Neural cell (in vitro differentiated cells): ENCODE measurements around the gene PCDH1.

Source experiments
- EP300 ChIP-seq: fragments of 450-650 bp; conservative IDR thresholded peaks from 2 replicates; pipeline ENCODE4 v1.6.1; 2014; ENCODE audit warnings: antibody characterized with exemption, mild to moderate bottlenecking, moderate library complexity; ENCODE audit not compliant: poor library complexity, severe bottlenecking
- EZH2 ChIP-seq: fragments of 200-600, 300-800 bp; shearing (Covaris generic), sonication (generic); IDR thresholded peaks from 2 replicates; pipeline ENCODE4 v1.6.1; 2014; ENCODE audit warnings: antibody characterized with exemption, low read length, borderline replicate concordance, mild to moderate bottlenecking; ENCODE audit not compliant: insufficient read depth, poor library complexity, severe bottlenecking
- MXI1 ChIP-seq: fragments of 450-650 bp; conservative IDR thresholded peaks from 2 replicates; pipeline ENCODE4 v1.6.1; 2014; ENCODE audit warnings: antibody characterized with exemption, mild to moderate bottlenecking; ENCODE audit not compliant: poor library complexity, severe bottlenecking
- POLR2AphosphoS5 ChIP-seq: IDR thresholded peaks from 2 replicates; pipeline ENCODE4 v1.6.1; 2012
- RAD21 ChIP-seq: fragments of 450-650 bp; conservative IDR thresholded peaks from 2 replicates; pipeline ENCODE4 v1.6.1; 2014; ENCODE audit warnings: antibody characterized with exemption, mild to moderate bottlenecking, moderate library complexity
- SMC3 ChIP-seq: fragments of 450-650 bp; conservative IDR thresholded peaks from 2 replicates; pipeline ENCODE4 v1.6.1; 2014; ENCODE audit warnings: antibody characterized with exemption, mild to moderate bottlenecking, moderate library complexity; ENCODE audit not compliant: poor library complexity
- TAF1 ChIP-seq: IDR thresholded peaks from 2 replicates; pipeline ENCODE4 v1.6.1; 2012; ENCODE audit warnings: low read depth
- TF ChIP-seq, protein P1 (sequence below): fragments of 450-650 bp; IDR thresholded peaks from 2 replicates; pipeline ENCODE4 v1.5.1; 2014; ENCODE audit warnings: antibody characterized with exemption, mild to moderate bottlenecking, moderate library complexity; ENCODE audit not compliant: poor library complexity, severe bottlenecking
- TF ChIP-seq, protein P2 (sequence below): IDR thresholded peaks from 2 replicates; pipeline ENCODE4 v1.6.1; 2012; ENCODE audit warnings: borderline replicate concordance

DNA sequence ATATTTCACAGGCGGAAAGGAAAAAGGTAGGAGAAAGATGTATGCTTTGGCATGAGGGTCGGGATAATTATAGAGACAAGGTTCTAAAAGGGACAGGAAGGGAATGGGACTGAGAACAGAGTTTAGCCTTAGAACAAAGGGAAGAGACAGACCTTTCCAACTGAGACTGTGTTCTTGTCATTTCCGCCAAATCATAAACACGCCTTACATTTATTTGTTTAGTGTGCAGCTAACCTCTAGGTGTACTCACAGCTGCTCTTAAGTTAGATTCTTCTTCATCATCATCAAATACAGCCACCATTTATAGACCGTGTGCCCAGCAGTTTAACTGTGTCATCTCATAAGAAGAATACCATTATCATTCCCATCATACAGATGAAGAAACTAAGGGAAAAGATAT is 39.5 kb upstream of the PCDH1 start:
- TF ChIP-seq, protein P1, sequence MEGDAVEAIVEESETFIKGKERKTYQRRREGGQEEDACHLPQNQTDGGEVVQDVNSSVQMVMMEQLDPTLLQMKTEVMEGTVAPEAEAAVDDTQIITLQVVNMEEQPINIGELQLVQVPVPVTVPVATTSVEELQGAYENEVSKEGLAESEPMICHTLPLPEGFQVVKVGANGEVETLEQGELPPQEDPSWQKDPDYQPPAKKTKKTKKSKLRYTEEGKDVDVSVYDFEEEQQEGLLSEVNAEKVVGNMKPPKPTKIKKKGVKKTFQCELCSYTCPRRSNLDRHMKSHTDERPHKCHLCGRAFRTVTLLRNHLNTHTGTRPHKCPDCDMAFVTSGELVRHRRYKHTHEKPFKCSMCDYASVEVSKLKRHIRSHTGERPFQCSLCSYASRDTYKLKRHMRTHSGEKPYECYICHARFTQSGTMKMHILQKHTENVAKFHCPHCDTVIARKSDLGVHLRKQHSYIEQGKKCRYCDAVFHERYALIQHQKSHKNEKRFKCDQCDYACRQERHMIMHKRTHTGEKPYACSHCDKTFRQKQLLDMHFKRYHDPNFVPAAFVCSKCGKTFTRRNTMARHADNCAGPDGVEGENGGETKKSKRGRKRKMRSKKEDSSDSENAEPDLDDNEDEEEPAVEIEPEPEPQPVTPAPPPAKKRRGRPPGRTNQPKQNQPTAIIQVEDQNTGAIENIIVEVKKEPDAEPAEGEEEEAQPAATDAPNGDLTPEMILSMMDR, result no peak
- TF ChIP-seq, protein P2, sequence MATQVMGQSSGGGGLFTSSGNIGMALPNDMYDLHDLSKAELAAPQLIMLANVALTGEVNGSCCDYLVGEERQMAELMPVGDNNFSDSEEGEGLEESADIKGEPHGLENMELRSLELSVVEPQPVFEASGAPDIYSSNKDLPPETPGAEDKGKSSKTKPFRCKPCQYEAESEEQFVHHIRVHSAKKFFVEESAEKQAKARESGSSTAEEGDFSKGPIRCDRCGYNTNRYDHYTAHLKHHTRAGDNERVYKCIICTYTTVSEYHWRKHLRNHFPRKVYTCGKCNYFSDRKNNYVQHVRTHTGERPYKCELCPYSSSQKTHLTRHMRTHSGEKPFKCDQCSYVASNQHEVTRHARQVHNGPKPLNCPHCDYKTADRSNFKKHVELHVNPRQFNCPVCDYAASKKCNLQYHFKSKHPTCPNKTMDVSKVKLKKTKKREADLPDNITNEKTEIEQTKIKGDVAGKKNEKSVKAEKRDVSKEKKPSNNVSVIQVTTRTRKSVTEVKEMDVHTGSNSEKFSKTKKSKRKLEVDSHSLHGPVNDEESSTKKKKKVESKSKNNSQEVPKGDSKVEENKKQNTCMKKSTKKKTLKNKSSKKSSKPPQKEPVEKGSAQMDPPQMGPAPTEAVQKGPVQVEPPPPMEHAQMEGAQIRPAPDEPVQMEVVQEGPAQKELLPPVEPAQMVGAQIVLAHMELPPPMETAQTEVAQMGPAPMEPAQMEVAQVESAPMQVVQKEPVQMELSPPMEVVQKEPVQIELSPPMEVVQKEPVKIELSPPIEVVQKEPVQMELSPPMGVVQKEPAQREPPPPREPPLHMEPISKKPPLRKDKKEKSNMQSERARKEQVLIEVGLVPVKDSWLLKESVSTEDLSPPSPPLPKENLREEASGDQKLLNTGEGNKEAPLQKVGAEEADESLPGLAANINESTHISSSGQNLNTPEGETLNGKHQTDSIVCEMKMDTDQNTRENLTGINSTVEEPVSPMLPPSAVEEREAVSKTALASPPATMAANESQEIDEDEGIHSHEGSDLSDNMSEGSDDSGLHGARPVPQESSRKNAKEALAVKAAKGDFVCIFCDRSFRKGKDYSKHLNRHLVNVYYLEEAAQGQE, result no peak
- TF ChIP-seq EZH2 (no peak), RAD21 (no peak), POLR2AphosphoS5 (no peak), EP300 (no peak), TAF1 (no peak), SMC3 (no peak), MXI1 (no peak)
